ENCODE results near the gene HBZ.
"Not testable (repeated sequence)": the region's sequence is repeated elsewhere in the genome, so short reads cannot be mapped to it uniquely, and the experiment has no call there.

Gene HBZ

DNA sequence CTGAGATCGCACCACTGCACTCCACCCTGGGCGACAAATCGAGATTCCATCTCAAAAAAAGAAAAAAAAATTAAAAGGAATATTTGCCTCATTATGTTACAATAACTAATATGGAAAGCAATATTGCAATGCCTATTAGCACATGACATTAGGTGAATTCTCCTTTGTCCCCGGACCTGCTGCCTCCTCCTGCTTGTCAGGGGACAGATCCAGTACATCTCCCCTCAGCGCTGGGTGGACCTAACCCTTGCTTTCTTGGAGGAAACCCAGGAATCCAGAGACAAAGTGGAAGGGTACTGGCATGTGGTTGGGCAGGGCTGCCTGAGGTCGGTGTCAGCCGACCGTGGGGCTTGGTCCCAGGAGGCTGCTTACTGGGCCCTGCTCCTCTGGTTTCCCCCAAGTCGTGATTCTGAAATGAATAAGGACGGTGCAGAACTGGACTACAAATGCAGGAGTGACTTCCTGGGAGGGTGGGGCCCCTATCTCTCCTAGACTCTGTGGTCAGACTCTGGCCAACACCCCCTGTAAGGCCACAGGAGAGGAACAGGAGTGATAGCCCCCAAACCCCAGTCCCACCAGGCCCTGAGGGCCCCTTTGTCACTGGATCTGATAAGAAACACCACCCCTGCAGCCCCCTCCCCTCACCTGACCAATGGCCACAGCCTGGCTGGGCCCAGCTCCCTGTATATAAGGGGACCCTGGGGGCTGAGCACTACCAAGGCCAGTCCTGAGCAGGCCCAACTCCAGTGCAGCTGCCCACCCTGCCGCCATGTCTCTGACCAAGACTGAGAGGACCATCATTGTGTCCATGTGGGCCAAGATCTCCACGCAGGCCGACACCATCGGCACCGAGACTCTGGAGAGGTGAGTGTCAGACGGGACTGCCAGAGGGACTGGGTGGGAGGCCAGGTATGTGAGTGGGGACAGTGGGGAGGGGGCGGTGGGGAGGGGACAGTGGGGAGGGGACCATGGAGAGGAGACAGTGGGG lies at the start of gene HBZ:
HBZ (plus strand) TSS at position 504 of the 988 bp plus-strand sequence; CDS start at position 770, 266 bp downstream.
- DNase-seq (ENCODE audit: low spot score), result no peak

DNA sequence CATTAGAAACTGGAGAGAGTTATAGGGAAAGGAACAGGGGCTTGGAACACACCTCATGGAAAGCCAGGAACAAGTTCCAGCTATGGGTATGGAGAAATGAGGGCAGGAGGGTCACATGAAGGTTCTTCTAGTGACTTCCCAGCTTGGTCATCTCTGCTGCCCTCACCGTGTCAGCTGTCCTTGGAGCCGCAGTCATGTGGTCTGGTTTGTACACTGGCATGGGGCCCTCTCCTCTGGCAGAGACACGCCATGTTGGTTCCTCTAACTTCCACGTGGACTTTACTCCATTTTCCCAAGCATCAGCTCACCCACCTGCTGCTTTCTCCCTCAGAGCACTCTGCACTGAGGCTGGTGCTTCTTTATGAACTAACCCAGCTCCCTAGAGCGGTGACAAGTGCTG lies 48.1 kb upstream of the HBZ start:
- DNase-seq (ENCODE audit: low spot score), result no peak

DNA sequence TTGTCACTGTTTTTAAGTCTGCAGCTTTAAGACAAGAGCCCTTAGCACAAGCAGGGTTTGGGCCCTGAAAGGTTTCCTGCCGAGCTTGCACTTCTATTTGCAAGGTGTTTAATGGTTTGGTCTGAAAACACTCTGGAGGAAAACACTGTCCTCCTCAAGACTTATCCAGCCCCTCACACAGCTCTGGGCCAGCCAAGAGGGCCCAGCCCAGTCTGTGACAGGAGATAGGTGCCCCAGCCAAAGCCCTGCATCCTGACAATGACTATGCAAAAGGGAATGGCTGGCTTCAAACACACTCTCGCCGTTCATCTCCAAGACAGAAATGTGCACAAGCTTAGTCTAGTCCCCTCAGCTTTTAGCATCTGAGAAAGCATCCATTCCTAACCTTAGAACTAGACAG lies 47.5 kb upstream of the HBZ start:
- DNase-seq (ENCODE audit: low spot score), result no peak

DNA sequence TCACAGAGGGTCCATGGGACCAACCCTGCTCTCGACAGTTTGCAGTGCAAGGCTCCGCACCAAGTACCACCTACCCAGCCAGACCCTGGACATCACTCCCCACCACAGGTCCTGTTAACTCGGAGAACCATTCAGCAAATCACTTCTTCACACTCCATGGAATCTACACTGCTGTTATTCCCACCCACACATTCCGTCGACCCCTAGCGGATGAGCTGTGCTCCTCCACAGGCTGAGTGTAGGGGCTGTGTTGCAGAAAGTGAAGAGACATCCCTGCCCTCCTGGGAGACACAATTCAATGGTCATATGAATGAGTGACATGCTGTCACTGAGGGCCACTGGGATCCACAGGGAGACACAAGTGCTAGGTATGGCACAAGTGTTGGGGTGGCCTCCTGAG lies 46.9 kb upstream of the HBZ start:
- DNase-seq (ENCODE audit: low spot score), result no peak

DNA sequence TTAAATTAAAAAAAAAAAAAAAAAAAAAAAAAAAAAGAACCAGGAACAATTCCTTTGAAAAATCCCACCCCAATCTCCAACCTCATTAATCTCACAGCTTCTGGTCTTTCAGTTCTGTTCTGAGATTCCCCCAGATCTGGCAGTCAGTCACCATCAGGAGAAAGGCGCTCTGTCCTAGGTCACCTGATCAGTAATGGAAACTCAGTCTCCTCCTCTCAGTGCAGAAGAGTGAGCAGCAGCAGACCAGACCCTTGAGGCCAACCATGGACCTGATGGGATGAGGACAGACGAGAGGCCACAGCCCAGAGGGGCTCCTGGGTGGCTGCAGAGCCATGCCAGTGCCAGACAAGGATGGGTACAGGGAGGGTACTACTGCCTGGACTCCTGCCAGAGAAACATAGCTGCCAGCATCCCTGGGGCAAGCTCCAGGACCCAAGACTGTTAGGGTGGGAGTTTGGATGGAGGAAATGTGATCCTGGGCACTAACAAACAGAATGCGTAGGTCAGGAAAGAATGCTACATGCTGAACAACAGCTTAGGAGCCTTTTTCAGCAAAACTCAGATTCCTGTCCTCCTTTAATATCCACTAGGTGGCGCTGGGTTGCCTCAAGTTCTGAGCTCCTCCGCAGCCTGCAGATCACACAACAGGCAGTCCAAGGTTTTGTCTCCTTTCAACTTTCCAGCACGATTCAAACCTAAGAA lies 45.7 kb upstream of the HBZ start:
- peak; percentile 62 for DNase-seq (ENCODE audit: low spot score)

DNA sequence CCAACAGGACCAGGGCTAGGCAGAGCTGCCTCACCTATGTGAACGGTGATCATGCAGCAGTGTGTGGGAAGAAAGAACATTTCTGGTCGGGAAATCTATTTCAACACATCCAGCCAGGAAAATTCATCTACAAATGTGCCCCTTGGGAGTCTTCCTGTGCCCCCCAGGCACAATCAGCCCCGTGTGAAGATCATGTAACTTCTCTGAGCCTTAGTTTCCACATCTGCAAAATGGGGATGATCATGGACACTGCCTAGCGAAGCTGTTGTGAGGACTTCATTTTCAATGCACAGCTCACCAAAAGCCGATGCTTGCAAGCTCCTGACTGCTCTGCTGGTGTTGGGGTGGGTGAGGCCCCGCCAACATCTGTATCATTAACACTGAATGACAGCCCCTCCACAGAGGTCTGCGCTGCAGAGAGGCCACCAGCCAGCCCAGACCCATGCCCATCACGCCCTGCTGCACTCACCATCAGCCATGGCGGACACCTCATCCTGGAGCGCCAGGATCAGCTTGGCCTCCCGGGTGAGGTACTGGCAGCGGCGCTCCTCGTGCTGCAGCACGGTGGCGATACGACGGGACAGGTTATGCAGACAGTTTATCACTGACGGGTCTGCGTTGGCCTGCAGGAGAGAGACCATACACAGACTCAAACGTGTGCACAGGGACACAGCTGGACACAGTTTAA lies 40.1 kb upstream of the HBZ start:
- DNase-seq (ENCODE audit: low spot score), result no peak

DNA sequence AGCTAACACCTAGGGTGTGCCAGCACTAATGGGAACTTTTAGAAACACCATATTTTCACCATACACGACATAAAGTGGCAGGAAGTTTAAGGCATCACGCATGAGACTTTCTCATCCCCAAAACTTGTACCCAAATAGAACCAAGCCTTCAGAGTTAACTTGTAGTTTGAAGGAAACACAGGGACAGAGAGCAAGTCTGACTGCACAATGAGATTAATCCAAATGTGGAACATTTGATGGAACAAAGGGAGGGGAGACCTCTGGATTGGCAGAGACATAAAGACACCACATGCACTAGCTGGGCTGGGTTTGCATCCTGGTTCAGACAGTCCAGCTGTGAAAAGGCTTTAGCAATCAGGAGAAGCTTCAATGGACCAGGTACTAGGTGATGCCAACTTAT lies 38.1 kb upstream of the HBZ start:
- DNase-seq (ENCODE audit: low spot score), result no peak

DNA sequence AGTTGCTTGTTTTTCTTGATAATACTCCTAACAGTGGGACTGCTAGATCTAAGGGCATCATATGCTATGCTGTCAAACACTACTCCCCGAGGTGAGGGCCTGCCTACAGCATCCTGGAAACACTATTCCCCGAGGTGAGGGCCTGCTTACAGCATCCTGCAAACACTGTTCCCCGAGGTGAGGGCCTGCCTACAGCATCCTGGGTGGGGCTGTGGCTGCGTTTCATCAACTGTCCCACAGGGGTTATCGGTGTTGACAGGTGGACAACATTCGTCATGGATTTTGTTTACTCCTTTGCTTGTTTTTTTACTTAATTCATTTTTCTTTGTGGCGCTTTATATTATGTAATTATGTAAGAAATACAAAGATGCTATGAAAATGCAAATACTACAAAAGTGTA lies 36.4 kb upstream of the HBZ start:
- DNase-seq (ENCODE audit: low spot score), result no peak

DNA sequence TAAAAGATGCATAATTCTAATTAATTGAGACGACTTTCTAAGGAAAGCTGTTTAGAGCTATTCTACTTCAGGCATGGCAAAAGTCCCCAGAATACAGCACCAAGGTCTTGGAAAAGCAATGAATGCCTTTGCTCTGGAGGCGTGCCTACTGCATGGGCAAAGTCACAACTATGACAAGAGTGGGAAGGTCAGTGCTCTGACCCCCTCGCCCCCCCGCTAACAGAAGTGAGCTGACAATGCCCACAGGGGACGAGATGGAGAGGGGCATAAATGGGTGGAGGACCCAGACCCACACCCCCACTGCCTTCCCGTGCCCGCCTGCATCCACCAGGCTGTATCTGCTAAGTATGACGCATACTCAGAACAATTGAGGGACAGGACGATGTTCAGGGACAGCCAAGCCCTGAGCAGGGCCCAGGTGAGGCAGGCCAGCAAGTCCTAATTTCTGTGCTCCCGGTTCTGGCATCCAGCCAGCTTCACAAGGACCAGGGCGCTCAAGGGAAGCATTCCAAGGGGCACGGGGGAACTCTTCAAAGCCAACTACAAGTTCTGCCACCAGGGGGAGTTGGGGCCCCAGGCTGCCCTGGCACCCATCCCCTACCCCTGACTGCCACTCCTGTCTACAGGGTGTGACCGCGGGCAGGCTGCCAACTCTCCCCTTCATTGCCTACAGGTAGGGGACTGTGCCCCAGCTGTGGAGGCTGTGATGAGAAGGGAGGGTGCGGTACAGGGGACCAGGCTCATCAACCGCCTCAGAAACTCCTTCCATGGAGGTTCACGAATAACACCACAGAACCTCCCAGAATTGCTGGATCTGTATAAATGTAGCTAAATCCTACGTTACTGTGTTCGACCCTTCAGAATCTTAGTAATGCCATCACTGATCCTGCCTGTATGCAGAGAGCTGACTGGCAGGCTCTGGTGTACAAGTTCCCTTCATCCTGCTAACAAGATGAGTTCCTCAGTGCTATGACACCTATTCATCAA lies 34.8 kb upstream of the HBZ start:
- DNase-seq (ENCODE audit: low spot score), result peak; percentile 50

DNA sequence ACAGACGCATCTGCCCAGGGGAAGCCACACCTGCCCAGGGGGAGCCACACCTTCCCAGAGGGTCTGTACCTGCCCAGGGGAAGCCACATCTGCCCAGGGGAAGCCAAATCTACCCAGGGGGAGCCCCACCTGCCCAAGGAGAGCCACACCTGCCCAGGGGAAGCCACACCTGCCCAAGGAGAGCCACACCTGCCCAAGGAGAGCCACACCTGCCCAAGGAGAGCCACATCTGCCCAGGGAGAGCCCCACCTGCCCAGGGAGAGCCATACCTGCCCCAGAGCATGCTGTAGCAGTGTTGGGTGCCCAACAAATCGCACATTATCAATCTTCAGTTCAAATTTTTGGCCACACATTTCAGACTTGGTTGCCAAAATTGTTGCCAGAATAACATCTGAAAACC lies 33.6 kb upstream of the HBZ start:
- no peak for DNase-seq (ENCODE audit: low spot score)

DNA sequence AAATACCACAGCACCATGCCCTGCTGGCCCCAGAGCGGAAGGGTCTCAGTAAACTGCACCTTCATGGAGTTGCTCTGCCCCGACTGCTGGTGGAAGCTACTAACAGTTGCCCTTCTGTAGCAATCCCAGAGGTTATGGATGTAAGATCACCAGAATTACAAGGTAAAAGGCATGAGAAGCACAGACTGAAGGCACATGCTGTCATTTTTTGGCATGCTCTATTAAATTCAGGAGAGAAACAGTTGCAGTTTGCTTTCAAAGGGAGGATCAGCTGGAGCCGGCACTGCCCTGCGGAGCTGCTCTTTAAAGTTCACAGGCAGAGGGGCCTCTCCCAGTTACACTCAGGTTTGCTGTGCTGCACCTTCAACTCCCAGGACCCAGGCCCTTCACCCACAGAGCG lies 33.1 kb upstream of the HBZ start:
- DNase-seq (ENCODE audit: low spot score), result no peak

DNA sequence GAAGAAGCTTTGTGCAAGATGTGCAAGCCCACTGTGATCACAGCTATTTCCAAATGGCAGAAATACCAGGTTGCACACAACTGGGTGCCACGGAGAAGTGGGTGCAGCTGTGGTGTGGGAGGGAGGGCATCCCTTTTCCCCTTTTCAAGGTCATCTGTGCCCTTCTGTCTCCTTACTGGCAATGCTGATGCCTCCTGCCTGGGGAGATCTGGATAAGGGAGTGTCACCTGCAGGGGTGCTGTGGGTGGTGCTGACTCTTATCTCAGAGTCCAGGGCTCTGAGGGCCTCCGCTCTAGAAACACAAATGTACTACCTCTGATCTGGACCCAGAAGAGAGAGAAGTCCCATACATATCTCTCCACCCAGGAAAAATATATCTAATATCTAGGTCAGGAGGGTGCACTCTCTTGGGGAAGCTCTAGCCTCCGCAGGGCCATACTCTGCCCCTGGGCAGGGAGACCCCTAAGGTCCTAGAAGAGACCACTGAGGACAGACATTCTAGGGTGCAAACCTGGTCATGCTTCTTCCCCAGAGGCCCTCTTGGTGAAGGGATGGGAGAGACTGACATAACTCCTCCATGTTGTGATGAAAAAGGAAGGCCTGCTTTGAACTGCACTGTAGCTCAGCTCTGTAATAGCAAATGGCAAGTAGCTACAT lies 32.5 kb upstream of the HBZ start:
- DNase-seq (ENCODE audit: low spot score), result no peak

DNA sequence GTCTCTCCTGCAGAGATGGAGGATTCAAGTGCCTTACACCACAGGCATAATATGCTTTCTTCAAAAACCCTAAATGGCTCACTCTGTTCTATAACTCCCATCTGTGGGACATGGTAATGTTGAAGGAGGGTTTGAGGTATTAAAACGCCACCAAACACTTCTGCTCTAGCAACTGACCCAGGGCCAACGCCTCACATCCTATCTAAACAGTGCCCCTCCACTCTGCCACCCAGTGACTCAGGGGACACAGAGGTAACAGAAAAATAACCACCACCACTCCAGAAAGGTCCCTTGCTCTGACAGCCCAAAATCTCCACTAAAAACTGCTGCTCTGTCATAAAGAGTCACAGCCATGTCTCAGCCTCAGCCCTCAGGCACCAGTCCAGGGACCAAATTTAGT lies 31.7 kb upstream of the HBZ start:
- no peak for DNase-seq (ENCODE audit: low spot score)

DNA sequence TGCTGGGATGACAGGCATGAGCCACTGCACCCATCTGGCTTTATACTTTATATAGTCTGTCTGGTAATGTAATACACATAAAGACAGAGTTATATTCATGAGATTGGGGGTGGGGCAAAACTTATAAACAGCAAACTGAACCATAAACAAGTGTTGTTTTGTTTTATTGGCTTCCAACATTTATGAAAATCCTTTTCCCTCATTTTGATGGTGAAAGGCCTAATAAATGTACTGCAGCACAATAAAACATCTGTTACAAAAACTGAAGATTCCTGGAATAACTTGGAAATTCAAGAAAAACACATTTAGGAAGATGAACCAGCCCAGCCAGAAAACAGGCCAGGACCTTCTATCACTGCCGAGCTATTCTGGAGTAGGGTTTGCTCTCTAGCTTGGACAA lies 30.1 kb upstream of the HBZ start:
- no peak for DNase-seq (ENCODE audit: low spot score)

DNA sequence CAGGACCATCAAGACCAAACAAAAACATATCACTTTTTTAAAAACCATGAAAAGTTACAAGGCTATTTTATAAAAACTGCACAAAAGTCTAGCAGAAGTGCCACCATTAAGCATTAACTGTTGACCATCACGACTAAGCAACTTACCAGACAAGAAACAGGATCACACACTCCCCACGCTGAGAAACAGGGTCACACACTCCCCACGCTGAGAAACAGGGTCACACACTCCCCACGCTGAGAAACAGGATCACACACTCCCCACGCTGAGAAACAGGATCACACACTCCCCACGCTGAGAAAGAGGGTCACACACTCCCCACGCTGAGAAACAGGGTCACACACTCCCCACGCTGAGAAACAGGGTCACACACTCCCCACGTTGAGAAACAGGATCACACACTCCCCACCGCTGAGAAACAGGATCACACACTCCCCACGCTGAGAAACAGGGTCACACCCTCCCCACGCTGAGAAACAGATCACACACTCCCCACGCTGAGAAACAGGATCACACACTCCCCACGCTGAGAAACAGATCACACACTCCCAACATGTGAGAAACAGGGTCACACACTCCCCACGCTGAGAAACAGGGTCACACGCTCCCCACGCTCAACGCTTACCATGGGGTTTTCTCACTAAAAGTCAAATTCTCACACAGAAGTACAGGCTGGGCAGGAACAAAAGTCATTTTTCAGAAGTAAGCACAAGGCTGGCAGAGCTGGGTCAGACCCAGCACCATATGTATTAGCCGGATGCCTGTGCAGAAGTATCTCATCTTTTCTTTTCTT lies 28.7 kb upstream of the HBZ start:
- DNase-seq (ENCODE audit: low spot score), result not testable (repeated sequence)

DNA sequence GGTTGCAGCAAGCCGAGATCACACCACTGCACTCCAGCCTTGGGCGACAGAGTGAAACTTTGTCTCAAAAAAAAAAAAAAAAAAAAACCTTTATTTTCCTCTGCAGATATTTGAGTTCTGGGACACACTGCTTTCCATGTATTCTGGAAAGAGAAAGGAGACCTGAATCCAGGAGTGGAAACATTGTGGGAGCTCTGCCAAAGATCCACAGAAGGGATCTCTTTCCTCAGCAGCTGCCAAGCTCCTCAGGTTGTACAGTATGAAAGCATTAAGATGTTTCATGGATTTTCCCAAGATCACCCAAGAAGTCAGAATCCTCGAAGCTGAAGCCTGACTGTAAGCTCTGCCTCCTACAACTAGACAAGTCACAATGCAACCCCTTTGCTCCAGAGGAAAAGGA lies 27.4 kb upstream of the HBZ start:
- DNase-seq (ENCODE audit: low spot score), result no peak

DNA sequence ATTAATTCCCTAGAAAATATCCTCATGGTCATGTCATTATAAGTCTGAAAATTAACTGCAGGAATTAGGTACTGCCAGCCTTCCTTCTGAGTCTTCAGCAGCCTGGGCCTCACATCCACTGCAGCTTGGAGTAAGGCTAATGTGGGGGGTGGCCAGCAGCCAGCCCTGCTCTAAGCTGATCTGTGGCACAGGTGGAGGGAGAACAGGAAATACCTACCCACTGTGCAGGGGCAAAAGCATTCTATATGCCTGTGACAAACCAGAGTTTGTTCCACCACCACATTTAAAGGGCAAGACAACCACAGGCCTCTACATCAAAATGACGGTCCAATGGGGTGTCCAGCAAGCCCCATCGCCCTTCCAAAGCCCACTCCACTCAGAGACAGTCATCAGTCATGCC lies 23.4 kb upstream of the HBZ start:
- DNase-seq (ENCODE audit: low spot score), result no peak

DNA sequence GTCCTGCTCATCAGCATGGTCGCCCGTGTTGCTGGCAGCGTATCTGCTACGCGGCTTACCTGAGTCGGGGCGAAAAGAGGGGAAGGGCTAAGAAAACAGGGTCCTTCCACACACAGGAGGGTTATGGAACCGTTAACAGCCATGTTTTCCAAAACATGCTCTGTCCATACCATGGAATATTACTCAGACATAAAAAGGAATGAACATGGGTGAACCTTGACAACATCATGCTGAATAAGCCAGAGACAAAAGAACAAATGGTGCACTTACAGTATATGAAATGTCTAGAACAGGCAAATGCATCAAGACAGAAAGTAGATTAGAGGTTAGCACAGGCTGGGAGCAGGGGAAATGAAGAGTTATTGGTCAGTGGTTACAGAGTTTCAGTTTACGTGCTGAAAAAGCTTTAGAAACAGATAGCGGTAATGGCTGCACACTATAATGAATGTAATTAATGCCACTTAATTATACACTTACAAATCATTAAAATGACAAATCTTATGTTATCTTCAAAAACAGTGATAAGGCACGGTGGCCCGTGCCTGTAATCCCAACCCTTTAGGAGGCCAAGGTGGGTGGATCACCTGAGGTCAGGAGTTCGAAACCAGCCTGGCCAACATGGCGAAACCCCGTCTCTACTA lies 21.8 kb upstream of the HBZ start:
- no peak for DNase-seq (ENCODE audit: low spot score)

DNA sequence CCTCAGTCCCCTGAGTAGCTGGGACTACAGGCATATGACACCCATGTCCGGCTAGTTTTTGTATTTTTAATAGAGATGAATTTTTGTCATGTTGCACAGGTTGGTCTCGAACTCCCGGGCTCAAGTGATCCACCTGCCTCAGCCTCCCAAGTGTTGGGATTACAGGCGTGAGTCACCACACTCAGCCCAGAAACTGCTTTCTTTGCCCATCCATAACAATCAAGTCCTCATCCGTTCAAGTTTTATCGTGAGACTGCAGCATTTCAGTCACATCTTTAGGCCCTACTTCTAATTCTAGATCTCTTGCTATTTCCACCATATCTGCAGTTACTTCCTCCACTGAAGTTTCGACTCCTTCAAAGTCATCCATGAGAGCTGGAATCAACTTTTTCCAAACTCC lies 20.3 kb upstream of the HBZ start:
- DNase-seq (ENCODE audit: low spot score), result no peak

DNA sequence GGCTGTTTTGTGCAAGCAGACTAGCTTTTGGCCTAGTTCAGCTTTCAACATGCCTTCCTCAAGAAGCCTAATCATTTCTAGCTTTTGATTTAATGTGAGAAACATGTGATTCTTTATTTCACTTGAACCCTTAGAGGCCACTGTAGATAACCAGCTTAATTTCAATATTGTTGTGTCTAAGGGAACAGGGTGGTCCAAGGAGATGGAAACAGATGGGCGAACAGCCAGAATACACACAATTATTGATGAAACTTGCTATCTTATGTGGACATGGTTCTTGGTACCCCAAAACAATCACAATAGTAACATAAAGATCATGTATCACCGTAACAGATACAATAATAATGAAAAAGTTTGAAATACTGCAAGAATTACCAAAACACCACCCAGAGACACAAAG lies 18.7 kb upstream of the HBZ start:
- no peak for DNase-seq (ENCODE audit: low spot score)
